Nephron (organoid): ENCODE measurements around the gene EEF2KMT.
"Not testable (repeated sequence)": the region's sequence is repeated elsewhere in the genome, so short reads cannot be mapped to it uniquely, and the experiment has no call there.

Experiments used
- H3K27ac Mint-ChIP-seq, 3 experiments: 2 replicates each; pipeline ENCODE4 v1.8.0; 2020; ENCODE audit warnings: mixed read lengths in 3 of 3, mild to moderate bottlenecking in 2 of 3, moderate library complexity in 1 of 3
- H3K27me3 Mint-ChIP-seq: 2 replicates; pipeline ENCODE4 v1.8.0; 2021; ENCODE audit warnings: low read depth, mild to moderate bottlenecking, moderate library complexity, mixed read lengths
- H3K36me3 Mint-ChIP-seq: 2 replicates; pipeline ENCODE4 v1.8.0; 2020; ENCODE audit warnings: low read depth, mixed read lengths
- H3K4me1 Mint-ChIP-seq: 2 replicates; pipeline ENCODE4 v1.8.0; 2020; ENCODE audit warnings: mixed read lengths
- H3K4me3 Mint-ChIP-seq, 3 experiments: 2 replicates each; pipeline ENCODE4 v1.8.0; 2020; ENCODE audit warnings: mild to moderate bottlenecking in 3 of 3, mixed read lengths in 3 of 3, moderate library complexity in 2 of 3
- H3K9me3 Mint-ChIP-seq: 2 replicates; pipeline ENCODE4 v1.8.0; 2020; ENCODE audit warnings: mixed read lengths
- TF ChIP-seq, protein P1 (sequence below), 3 experiments: fragments of 200-600 bp; sonication (generic); IDR thresholded peaks; one replicate each; pipeline ENCODE4 v1.5.0; 2021; ENCODE audit warnings: antibody characterized with exemption in 3 of 3; ENCODE audit not compliant: unreplicated experiment in 3 of 3

Gene EEF2KMT

DNA sequence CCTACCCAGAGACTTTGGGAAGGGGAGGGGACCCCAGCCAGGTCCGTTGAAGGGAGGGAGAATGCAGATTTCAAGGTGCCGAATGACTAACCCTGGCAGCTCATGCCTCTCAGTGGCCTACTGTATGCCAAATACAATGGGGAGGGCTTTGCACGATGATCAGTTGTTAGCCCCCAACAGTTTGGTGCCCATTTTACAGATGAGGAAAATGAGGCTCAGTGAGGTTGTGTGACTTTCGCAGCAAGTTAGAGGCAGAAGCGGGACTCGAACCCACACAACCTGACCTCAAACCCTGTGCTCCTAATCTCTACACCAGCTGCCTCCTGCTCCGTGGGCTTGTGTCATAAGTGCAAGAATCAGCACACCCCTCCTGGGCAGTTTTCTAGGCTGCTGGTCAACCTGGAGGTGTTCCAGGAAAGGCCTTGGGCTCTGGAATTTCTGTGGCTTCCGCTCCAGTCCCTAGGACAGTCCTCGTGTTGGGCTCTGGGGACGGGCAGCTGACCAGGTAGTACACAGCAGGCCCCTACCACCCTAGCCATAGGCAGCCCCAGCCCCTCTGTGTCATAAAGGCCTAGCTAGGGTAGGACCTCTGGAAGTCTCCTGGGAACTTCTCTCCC, 52.0 kb downstream of the EEF2KMT start:
- TF ChIP-seq, protein P1, sequence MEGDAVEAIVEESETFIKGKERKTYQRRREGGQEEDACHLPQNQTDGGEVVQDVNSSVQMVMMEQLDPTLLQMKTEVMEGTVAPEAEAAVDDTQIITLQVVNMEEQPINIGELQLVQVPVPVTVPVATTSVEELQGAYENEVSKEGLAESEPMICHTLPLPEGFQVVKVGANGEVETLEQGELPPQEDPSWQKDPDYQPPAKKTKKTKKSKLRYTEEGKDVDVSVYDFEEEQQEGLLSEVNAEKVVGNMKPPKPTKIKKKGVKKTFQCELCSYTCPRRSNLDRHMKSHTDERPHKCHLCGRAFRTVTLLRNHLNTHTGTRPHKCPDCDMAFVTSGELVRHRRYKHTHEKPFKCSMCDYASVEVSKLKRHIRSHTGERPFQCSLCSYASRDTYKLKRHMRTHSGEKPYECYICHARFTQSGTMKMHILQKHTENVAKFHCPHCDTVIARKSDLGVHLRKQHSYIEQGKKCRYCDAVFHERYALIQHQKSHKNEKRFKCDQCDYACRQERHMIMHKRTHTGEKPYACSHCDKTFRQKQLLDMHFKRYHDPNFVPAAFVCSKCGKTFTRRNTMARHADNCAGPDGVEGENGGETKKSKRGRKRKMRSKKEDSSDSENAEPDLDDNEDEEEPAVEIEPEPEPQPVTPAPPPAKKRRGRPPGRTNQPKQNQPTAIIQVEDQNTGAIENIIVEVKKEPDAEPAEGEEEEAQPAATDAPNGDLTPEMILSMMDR (IDR thresholded peaks at IDR 0.05; ENCODE audit: unreplicated experiment in 3 of 3): no peak
- H3K36me3 Mint-ChIP-seq: no peaks in the 10 kb centered on the region
- peaks cover 25% of the 10 kb centered on the region for H3K27me3 Mint-ChIP-seq
- no peaks in the 10 kb centered on the region for H3K4me1 Mint-ChIP-seq
- H3K4me3 Mint-ChIP-seq: no peak overlapping the region
- H3K27ac Mint-ChIP-seq: no peak overlapping the region
- peaks cover 4% of the 10 kb centered on the region for H3K9me3 Mint-ChIP-seq

DNA sequence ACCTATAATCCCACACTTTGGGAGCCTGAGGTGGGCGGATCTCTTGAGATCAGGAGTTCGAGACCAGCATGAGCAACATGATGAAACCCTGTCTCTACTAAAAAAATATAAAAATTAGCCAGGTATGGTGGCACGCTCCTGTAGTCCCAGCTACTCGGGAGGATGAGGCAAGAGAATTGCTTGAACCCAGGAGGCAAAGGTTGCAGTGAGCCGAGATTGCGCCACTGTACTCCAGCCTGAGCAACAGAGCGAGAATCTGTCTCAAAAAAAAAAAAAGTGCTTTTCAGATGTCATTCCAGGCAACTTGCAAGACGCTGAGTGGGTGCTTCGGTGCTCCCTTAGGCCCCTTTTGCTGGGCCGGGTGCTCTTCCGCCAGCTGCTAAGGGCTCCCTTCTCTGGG, 53.0 kb downstream of the EEF2KMT start:
- not testable (repeated sequence) for H3K36me3 Mint-ChIP-seq, H3K27ac Mint-ChIP-seq, H3K9me3 Mint-ChIP-seq, H3K4me3 Mint-ChIP-seq, H3K4me1 Mint-ChIP-seq
- H3K27me3 Mint-ChIP-seq: peaks cover 33% of the 10 kb centered on the region

DNA sequence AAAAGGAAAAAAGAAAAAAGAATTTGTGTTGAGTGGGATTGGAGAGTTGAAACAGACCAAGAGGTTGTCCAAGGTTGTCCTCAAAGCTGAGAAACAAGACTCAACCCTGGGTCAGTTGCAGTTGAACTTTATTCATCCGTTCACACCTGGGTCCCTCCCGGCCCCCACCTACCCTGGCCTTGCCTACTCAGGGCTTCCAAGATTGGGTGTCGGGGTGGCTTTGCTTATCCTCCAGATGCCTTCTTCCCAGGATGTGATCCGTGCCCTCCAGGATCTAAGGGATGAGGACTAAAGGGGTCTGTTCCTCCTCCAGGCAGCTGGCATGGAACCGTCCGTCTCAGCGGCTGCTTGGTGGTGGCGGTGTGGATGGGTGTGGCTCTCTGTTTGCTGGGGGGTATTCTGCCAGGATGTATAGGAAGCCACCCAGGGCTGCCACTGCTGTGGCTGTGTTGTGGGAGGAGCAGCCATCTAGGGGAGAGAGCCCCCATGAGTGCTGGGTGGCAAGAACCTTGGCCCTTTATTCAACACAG, 53.5 kb downstream of the EEF2KMT start:
- H3K4me1 Mint-ChIP-seq: no peaks in the 10 kb centered on the region
- peaks cover 34% of the 10 kb centered on the region for H3K27me3 Mint-ChIP-seq
- H3K27ac Mint-ChIP-seq: no peak overlapping the region
- H3K36me3 Mint-ChIP-seq: no peaks in the 10 kb centered on the region
- H3K9me3 Mint-ChIP-seq: no peaks in the 10 kb centered on the region
- no peak overlapping the region for H3K4me3 Mint-ChIP-seq
- TF ChIP-seq, protein P1 (IDR thresholded peaks at IDR 0.05; ENCODE audit: unreplicated experiment in 3 of 3): no peak

DNA sequence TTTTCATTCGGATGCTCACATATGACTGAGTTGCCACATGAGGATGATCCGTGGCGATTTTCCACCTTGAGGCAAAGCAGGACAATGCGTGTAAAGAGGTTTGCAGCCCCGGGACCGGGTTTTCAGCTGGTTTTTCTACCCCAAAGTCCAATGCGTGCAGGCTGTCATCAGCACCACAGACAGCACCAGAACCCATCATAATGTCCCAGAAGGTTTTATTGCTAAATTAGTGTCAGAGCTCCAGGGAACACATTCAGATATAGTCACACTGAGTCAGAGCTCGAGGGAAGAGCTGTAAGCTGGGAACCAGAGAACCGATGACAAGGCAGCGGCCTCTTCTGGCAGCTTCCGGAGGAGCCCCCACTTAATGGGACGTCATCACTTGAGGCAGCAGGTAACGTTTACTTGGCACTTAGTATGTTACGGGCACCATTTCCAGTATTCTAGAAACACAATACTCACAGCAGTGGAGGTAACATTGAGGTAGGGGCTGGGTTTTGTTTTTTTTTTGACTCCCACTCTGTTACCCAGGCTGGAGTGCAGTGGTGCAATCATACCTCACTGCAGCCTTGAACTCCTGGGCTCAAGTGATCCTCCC, 54.9 kb downstream of the EEF2KMT start:
- Mint-ChIP-seq H3K27me3 (peaks cover 29% of the 10 kb centered on the region), H3K9me3 (no peaks in the 10 kb centered on the region), H3K36me3 (no peaks in the 10 kb centered on the region), H3K4me1 (no peaks in the 10 kb centered on the region), H3K4me3 (no peak overlapping the region), H3K27ac (no peak overlapping the region)
- TF ChIP-seq, protein P1 (IDR thresholded peaks at IDR 0.05; ENCODE audit: unreplicated experiment in 3 of 3): peak in 1 of 3 experiments; percentile 9

DNA sequence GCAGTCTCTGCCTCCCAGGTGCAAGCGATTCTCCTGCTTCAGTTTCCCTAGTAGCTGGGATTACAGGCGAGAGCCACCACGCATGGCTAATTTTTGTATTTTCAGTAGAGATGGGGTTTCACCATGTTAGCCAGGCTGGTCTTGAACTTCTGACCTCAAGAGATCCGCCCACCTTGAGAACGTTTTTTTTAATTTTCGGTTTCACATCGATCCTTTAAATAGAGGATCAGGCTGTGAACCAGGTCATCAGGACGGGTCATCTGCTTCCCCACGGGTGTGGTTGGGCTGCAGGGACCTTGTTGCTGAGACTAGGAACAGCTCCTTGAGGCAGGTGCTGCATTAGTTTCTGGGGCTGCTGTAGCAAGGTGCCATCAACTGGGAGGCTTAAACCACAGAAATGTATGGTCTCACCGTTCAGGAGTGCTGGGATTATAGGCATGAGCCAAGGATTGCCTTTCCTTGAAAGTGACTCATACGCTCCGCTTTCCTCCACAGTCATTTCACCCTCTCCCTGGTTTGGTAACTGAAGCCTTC, 55.9 kb downstream of the EEF2KMT start:
- Mint-ChIP-seq H3K4me1 (no peaks in the 10 kb centered on the region), H3K27me3 (peaks cover 29% of the 10 kb centered on the region), H3K9me3 (no peaks in the 10 kb centered on the region), H3K27ac (no peak overlapping the region), H3K36me3 (no peaks in the 10 kb centered on the region), H3K4me3 (no peak overlapping the region)
- TF ChIP-seq, protein P1 (IDR thresholded peaks at IDR 0.05; ENCODE audit: unreplicated experiment in 3 of 3): no peak

DNA sequence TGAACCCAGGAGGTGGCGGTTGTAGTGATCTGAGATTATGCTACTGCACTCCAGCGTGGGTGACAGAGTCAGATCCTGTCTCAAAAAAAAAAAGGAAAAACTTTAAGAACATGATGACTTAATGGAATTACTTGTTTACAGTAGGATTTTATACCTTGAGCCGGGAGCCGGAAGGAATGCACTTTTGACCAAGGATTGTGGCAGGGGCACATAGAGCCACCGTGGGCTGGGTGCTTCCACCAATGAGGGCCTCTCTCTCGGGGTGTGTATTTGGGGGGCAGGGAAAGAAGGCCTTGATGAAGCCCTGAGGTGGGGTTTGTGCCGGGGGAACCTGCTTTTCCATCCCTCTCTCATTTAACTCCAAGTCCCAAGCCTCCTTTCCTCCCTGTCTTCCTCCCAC, 57.1 kb downstream of the EEF2KMT start:
- Mint-ChIP-seq H3K9me3 (no peaks in the 10 kb centered on the region), H3K27ac (no peak overlapping the region), H3K27me3 (peaks cover 29% of the 10 kb centered on the region), H3K4me3 (no peak overlapping the region), H3K36me3 (no peaks in the 10 kb centered on the region), H3K4me1 (no peaks in the 10 kb centered on the region)
- TF ChIP-seq, protein P1 (IDR thresholded peaks at IDR 0.05; ENCODE audit: unreplicated experiment in 3 of 3): no peak
